ENCODE data around the gene SNED1. TPM values are rescaled to one million over a fixed set of nuclear protein-coding genes. Genes with fewer than 3 reads are reported as not detected.
"Not testable (repeated sequence)": the region's sequence is repeated elsewhere in the genome, so short reads cannot be mapped to it uniquely, and the experiment has no call there.

Gene SNED1
- total RNA-seq, 1 experiment from 2014 or later, result 53.1 TPM

DNA sequence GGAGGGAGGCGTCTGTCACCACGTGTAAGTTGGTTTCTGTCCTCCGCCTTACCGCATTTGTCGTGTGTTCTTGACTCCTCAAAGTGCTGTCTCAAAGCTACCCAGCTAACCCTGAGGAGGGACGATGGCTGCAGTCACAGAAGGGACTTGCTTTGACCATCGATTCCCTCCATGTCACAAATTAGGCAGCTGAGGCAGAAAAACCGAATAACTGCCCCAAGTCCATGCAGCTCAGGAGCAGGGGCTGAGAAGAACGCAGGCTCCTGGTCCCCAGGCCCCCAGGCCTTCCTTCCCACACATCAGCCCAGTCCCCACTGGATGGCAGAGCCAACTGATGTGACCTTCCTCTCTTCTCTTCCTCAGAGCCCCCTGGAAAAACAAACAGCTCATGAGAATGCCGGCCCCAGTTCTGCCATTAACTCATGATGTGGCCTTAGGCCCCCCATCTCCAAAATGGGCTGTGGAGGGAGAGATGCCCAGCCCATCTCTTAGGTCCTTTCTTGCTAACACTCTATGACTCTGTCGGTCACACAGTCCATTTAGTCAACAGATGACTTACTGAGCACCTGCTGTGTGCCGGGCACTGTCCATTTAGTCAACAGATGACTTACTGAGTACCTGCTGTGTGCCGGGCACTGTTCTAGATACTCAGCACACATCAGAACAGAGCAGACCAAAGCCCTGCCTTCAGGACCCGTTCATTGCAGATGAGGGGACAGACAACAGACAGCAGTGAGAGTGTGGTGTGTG, 84.1 kb downstream of the SNED1 start:
- peak; percentile 21 for DNase-seq (ENCODE audit: low read depth)

DNA sequence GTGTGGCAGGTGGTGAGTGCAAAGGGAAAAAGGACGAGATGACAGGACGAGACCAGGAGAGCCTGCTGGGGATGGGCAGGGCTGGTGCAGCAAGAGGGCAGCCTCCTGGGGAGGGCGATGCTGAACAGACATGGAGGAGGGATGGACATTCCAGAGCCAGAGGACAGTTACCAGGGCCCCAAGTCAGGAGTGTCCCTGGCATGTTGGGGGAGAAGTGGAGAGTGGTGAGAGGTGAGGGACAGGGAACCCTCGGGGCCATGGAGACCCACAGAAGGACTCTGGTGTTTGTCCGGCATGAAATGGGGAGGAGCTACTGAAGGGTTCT, 84.6 kb downstream of the SNED1 start:
- DNase-seq (ENCODE audit: low read depth), result no peak

DNA sequence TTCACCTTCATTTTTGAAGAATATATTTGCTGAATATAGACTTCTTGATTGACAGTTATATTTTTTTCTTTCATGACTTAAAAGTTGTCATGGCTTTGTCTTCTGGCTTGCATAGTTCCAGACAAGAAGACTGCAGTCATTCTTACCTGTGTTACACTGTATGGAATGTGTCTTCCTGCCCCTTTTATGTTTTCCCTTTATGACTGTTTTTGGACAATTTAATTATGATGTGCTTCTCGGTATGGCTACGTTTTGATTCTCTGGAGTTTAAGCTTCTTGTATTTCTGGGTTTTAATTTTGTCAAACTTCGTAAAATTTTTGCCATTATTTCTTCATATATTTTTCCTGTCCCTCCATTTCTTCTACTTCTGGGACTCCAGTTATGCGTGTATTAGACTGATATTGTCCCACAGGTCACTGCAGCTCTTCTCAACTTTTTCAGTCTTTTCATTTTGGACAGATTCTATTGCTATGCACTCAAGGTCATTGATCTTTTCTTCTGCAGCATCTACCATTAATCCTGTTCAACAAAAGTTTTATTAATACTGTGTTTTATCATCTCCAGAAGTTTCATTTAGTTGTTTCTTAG, 86.5 kb downstream of the SNED1 start:
- no peak for DNase-seq (ENCODE audit: low read depth)

DNA sequence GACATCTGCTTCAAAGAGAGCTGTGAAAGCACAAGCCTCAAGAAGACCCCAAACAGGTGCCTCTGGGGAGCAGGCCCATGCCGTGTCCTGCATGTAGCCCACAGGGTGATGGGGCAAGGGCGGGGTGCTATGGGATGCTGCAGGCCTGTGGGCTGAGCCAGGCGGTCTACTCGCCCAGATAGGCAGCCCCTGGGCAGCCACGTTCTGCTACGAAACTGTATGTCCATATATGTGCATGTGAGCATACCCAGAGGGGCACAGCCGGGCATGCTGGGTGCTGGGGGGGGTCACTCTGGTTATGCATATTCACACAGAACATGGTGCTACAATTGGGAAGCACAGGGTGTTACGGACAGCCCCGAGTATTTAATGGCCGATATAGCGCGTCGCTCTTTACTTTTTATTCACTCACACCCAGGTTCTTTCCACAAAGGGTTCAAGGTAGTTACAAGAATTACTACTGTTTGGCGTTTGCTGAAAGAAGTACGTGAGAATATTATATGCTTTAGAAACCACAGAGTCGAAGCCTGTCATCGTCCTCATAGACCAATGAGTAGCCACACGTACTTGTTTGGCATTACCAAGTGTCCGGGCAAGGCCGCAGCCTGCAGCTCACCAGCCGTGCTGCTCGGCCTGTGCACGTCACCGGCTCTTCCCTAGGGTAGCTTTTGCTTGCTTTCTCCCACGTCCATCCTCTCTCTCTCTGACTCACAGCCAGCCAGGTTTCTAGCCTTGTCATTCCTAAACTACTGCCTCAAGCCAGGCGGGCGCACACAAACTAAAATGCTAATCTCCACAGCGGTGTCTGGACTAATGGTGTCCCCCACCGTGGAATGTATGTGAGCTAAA, 89.2 kb downstream of the SNED1 start:
- DNase-seq (ENCODE audit: low read depth), result no peak

GRCh38 chr2:241088376-241088775, 90.0 kb downstream of the SNED1 start:
- DNase-seq (ENCODE audit: low read depth), result no peak

DNA sequence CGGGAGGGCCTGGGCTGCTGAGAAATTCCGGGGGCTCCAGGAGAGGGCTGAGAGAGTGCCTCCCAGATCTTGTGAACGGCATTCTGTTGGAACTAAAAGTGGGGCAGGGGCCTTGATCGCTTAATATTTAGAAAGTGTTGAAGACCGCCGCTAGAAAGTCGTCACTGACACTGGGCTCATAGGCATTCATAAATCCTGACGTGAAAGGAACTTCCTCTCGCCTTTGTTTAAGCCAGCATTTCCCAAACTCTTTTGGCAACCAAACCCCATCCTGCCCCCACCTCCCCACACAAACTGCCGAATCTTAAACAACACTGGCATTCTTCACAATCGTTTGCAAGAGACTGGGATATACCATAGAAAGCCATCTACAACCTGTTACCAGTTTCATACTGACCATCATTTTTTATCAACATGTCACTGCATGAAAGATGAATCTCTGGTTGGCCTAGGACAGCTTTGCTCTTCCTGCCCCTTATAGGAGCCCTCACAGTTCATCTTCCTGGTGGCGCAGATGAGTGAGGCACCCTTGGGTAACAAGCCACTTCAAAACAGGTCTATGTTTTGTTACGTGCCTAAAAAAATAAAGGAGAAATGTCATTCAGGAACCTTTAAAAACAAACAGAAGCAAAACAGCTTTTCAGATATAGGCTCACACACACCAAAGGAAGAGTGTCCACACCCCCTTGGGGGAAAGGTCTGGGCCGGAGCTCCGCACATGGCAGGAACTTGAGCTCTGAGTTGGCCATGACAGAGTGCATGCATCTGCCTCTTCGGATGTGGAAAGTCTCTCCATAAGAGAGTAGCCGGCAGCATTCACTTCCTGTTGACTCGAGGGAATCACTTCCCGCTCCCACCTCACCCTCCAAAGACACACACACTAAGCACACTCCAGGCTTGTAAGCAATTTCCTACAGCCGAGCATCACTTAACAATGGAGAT, 90.6 kb downstream of the SNED1 start:
- no peak for DNase-seq (ENCODE audit: low read depth)

- DNase-seq (ENCODE audit: low read depth), result no peak
These were observed 92.8 kb downstream of the SNED1 start for GRCh38 chr2:241091201-241091600.

GRCh38 chr2:241091734-241092445, 93.5 kb downstream of the SNED1 start:
- no peak for DNase-seq (ENCODE audit: low read depth)

DNA sequence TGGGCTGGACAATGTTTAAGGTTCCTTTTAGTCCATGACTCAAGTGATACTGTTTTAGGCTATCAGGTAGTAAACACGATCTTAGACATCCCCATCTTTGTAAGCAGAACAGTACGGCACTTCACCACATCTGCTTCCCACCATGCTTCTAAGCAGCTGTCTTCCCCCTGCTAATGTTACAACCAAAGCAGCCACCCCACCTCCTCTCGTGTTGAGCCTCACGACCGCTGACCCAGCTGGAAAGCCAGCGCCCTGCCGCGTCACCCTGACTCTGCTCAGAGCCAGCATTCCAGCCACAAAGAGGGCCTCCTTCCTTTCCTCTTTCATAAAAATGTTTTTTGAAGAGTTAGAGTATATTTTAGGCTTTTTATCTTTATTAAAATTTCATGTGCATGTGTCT, 94.3 kb downstream of the SNED1 start:
- DNase-seq (ENCODE audit: low read depth), result peak; percentile 68

DNA sequence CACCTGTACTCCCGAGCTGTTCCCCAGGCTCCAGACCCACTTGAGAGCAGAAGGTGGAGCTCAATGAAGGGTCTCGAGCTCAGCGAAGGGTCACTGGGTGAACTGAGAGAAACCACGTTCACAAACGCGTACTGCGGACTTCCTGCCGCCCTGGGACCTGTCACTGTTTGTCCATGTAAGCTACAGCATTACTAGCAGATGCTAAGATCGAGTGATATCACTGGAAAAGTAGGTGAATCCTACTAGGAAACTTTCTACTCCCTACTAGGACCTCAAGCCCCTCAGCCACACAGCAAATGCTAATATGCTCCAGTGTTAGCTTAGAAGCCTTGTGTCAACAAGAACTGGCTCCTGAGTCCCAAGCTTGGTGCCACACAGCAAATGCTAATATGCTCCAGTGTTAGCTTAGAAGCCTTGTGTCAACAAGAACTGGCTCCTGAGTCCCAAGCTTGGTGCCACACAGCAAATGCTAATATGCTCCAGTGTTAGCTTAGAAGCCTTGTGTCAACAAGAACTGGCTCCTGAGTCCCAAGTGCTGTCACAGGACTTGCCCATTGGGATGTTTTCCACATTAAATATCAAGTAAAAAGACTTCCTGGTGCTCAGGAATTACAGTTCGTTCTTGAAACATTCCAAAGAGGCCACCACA, 94.8 kb downstream of the SNED1 start:
- not testable (repeated sequence) for DNase-seq (ENCODE audit: low read depth)

DNA sequence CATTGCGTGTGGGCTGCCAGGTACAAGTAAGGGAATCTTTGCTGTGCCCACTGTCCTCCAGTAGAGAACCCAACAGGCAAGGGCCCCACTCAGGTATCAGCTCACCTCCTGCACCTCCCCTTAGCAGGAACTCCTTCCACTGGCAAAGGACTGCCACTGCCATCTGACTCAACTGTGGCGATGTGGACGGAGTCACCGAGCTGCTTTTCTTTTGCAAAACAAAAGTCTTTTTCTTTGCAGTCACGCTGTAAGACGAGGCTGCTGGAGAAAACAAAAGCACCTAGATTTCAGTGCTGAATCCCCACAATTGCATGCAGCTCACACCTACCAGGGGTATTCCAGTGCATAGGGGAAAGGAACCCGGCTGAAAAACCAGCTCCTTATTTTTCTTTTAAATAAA, 95.8 kb downstream of the SNED1 start:
- no peak for DNase-seq (ENCODE audit: low read depth)

- DNase-seq (ENCODE audit: low read depth), result no peak
These were observed 96.6 kb downstream of the SNED1 start for GRCh38 chr2:241094924-241095420.

GRCh38 chr2:241095594-241096290, 97.3 kb downstream of the SNED1 start:
- no peak for DNase-seq (ENCODE audit: low read depth)

GRCh38 chr2:241096979-241097378, 98.6 kb downstream of the SNED1 start:
- no peak for DNase-seq (ENCODE audit: low read depth)

- no peak for DNase-seq (ENCODE audit: low read depth)
These were observed 100.8 kb downstream of the SNED1 start for GRCh38 chr2:241099246-241099645.

DNA sequence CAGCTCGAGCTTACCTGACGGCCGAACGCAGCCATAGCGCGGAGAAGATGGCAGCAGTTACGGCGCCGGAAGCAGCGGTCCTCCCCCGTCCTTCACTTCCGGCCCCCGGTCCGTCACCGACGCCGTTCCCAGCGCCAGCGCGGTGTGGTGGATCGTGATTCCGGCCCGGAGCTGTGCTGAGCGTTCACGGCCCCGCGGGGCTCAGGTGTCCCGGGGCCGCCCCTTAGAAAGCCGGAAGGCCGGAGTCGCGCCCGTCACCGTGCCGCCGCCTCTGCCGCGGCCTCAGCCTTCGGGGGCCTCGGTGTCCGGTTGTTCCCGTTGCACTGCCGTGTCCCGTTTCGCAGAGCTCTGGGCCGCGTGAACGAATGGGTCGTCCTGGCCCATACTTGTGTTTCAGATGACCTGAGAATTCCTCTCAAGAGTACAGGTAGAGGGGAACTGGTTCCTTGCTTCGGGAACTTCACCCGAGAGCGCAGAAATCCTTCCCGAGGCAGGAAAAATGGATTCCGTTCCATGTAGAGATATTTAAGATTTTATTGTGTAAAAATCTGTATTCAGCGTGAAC, 103.9 kb downstream of the SNED1 start, which contains the start of gene MTERF4:
MTERF4 (minus strand) TSS at position 49 of the 565 bp plus-strand sequence; CDS start at position 35, 14 bp downstream.
- peak; percentile 78 for DNase-seq (ENCODE audit: low read depth)

DNA sequence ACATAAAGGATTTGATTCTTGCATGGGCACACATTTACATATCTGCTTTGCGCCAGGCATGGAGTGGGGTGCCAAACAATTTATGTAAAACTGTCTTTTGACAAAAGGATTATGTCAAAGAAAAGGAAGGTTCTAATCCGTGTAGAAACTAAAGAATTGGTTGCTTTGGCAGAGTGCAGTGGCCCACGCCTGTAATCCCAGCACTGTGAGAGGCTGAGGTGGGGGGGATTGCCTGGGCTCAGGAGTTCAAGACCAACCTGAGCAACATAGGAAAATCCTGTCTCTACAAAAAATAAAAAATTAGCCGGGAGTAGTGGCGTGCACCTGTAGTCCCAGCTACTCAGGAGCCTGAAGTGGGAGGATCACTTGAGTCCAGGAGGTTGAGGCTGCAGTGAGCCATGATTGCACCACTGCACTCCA, 104.8 kb downstream of the SNED1 start:
- no peak for DNase-seq (ENCODE audit: low read depth)

GRCh38 chr2:241104611-241105010, 106.2 kb downstream of the SNED1 start:
- DNase-seq (ENCODE audit: low read depth), result not testable (repeated sequence)

DNA sequence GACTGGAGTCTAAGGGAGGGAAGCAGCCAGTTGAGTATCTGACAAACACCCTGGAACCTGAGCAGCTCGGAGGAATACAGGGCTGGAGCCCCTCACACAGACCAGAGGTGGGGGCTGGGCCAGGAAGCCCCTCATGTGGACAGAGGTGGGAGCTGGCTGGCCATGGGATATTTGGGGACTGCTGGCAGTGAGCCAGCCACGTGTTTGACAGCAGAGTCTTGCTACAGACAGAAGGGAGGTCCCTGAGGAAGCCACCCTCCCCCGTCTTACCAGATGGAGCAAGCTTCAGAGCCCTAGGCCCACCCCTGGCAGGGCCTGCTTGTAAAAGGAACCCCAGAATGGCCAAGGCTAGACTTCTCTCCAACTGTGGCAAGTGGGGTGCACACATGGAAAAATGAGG, 107.2 kb downstream of the SNED1 start:
- no peak for DNase-seq (ENCODE audit: low read depth)
